Upper lobe of right lung (tissue), 1 donor: ENCODE measurements around the gene PACRG. TPM values are rescaled to one million over a fixed set of nuclear protein-coding genes. Genes with fewer than 3 reads are reported as not detected.

Experiments used
- ATAC-seq: fragments of 200-7000 bp; cut with Tn5 transposase; one replicate; pipeline ENCODE4 v1.9.1; 2020; ENCODE audit warnings: mild to moderate bottlenecking, moderate library complexity
- DNase-seq: peaks from one replicate; pipeline ENCODE4 v3.0.0-alpha.2; 2020
- H3K27ac ChIP-seq: fragments of 200-600 bp; one replicate; pipeline ENCODE4 v1.8.0; 2022
- H3K27me3 ChIP-seq: fragments of 200-600 bp; one replicate; pipeline ENCODE4 v1.8.0; 2022; ENCODE audit warnings: mild to moderate bottlenecking
- H3K36me3 ChIP-seq: fragments of 200-600 bp; one replicate; pipeline ENCODE4 v1.8.0; 2022
- H3K4me1 ChIP-seq: fragments of 200-600 bp; one replicate; pipeline ENCODE4 v1.8.0; 2022
- H3K4me3 ChIP-seq: fragments of 200-600 bp; one replicate; pipeline ENCODE4 v1.8.0; 2022; ENCODE audit warnings: mild to moderate bottlenecking
- H3K9me3 ChIP-seq: fragments of 200-600 bp; one replicate; pipeline ENCODE4 v1.8.0; 2022
- intact Hi-C: fragments of 100-400 bp; cut with DNase I; formaldehyde crosslinking; loops from one replicate; pipeline ENCODE4 v1.11.0; 2022
- total RNA-seq: library from RNA; stranded (reverse); fragmentation: NEBNext Ultra II Directional; extraction: Animal tissue kit (Norgen Biotek cat#: 25700); gene quantifications from one replicate; pipeline ENCODE4 v1.2.1, GENCODE V29; 2021
- TF ChIP-seq, protein P1 (sequence below): fragments of 200-600 bp; IDR thresholded peaks from one replicate; pipeline ENCODE4 v1.8.0; 2022; ENCODE audit warnings: antibody characterized with exemption
- donor health status: DM: no; HTN: yes; CAD: no; lungs with severe emphysema.

Gene PACRG
- total RNA-seq, 1 donor from 2014 or later, result 1.5 TPM

DNA sequence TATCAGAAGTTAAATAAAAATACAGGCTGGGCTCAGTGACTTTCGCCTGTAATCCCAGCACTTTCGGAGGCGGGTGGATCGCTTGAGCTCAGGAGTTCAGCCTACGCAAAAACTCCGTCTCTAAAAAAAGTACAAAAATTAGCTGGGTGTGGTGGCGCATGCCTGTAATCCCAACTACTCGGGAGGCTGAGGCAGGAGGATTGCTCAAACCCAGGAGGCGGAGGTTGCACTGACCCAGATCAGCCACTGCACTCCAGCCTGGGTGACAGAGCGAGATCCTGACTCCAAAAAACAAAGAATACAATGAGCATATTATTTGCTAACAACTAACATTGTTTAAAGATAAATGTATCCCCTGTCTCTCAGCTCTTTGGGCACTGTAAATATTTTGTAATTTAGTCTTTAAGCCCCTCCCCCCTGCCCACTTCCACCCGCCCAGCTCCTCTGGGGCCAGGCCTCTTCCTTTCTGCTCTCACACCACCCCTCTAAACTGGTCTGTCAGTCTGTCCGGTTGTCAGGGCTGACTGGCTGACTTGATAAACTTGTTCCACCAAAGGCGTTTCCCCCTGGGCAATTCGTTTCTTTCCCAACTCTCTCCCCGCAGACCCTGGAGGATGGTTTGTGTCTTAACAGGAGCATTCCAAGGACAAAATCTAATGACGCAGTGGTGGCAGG, 624.4 kb downstream of the PACRG start:
- no peaks in the 10 kb centered on the region for H3K27me3 ChIP-seq
- TF ChIP-seq, protein P1, sequence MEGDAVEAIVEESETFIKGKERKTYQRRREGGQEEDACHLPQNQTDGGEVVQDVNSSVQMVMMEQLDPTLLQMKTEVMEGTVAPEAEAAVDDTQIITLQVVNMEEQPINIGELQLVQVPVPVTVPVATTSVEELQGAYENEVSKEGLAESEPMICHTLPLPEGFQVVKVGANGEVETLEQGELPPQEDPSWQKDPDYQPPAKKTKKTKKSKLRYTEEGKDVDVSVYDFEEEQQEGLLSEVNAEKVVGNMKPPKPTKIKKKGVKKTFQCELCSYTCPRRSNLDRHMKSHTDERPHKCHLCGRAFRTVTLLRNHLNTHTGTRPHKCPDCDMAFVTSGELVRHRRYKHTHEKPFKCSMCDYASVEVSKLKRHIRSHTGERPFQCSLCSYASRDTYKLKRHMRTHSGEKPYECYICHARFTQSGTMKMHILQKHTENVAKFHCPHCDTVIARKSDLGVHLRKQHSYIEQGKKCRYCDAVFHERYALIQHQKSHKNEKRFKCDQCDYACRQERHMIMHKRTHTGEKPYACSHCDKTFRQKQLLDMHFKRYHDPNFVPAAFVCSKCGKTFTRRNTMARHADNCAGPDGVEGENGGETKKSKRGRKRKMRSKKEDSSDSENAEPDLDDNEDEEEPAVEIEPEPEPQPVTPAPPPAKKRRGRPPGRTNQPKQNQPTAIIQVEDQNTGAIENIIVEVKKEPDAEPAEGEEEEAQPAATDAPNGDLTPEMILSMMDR, result no peak
- no peak for ATAC-seq
- H3K9me3 ChIP-seq, result no peaks in the 10 kb centered on the region
- H3K4me3 ChIP-seq, result no peak overlapping the region
- no peak overlapping the region for H3K27ac ChIP-seq
- no peaks in the 10 kb centered on the region for H3K36me3 ChIP-seq
- no peak for DNase-seq
- intact Hi-C loops, result no loop called here
- peaks cover 20% of the 10 kb centered on the region for H3K4me1 ChIP-seq

DNA sequence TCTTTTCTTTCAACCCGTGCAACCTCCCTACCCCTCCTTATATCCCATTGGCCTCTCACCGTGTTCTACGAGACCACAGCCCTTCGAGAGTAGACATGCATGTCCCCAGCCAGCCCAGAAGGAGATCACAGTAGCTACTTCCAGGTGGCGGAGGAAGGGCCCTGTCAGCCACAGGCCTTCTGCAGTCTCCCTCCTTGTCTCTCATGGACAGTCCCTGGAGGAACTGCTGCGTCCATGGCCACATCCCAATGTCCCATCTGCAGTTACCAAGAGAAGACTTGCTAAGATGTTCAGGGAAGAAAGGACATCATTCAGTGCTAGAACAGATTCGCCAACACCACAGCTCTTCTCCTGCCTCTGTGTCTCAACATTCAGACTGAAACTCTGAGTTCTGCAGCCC, 625.2 kb downstream of the PACRG start:
- Histone ChIP-seq H3K27me3 (no peaks in the 10 kb centered on the region), H3K27ac (no peak overlapping the region), H3K36me3 (no peaks in the 10 kb centered on the region), H3K4me1 (peaks cover 20% of the 10 kb centered on the region), H3K9me3 (no peaks in the 10 kb centered on the region), H3K4me3 (no peak overlapping the region)
- DNase-seq (no peak), ATAC-seq (no peak)
- TF ChIP-seq, protein P1, result no peak
- intact Hi-C loops, result no loop called here

DNA sequence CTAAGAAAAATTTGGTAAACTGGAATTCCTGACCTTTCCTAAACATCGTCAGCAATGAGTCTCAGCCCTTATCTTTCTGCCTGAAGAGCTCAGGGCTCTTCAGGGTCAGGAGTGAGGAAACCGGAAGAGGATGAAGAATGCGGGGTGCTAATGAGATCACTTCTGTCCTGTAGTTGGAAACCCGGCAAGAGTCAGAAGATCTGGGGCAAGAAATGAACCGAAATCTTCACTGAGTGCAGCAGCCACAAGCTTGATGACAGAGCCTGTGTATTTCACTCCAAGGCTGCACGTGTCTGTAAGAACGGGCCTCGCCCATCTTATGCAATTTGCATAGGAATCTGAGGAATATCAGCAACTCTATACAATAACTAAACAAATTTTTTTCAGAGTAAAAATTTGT, 626.3 kb downstream of the PACRG start:
- no peak overlapping the region for H3K4me3 ChIP-seq
- peaks cover 20% of the 10 kb centered on the region for H3K4me1 ChIP-seq
- TF ChIP-seq, protein P1, result no peak
- no peaks in the 10 kb centered on the region for H3K27me3 ChIP-seq
- ATAC-seq, result peak; percentile 70
- H3K27ac ChIP-seq, result peak overlapping the region; percentile 80
- intact Hi-C loops, result no loop called here
- no peak for DNase-seq
- no peaks in the 10 kb centered on the region for H3K9me3 ChIP-seq
- no peaks in the 10 kb centered on the region for H3K36me3 ChIP-seq

DNA sequence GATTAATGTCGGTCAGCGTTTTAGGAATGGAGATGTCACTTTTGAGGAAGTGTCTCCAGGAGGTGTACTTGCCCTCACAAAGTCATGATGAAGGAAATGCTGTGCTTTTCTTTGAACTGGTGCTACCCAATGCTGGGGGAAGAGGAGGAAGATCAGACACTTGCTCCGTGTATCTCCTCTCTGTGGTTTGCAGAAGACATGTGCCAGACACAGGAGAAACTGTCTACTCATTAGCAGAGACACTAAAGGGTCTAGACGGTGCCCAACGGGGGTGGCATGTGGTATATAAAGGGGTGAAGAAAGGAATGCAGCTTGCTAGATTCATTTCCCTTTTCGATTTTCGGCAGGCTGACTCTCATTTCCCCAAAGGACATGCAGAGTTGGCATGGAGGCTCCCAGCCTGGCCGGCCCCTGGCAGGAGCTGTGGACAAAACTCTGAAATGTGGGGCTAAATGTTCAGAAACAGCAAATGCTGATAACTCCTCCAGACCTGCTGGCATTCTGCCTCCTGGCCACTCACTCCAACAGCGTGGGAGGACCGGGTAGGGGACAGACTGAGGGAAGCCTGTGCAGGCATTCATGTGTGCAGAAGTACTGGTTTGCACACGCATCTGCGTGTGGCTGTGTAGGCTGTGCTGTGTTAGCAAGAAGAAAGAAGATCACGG, 627.1 kb downstream of the PACRG start:
- Histone ChIP-seq H3K4me1 (peaks cover 20% of the 10 kb centered on the region), H3K27me3 (no peaks in the 10 kb centered on the region), H3K9me3 (no peaks in the 10 kb centered on the region), H3K27ac (peak overlapping the region; percentile 80), H3K4me3 (no peak overlapping the region), H3K36me3 (no peaks in the 10 kb centered on the region)
- ATAC-seq (peak; percentile 54), DNase-seq (peak; percentile 71)
- intact Hi-C loops, result no loop called here
- TF ChIP-seq, protein P1, result no peak

DNA sequence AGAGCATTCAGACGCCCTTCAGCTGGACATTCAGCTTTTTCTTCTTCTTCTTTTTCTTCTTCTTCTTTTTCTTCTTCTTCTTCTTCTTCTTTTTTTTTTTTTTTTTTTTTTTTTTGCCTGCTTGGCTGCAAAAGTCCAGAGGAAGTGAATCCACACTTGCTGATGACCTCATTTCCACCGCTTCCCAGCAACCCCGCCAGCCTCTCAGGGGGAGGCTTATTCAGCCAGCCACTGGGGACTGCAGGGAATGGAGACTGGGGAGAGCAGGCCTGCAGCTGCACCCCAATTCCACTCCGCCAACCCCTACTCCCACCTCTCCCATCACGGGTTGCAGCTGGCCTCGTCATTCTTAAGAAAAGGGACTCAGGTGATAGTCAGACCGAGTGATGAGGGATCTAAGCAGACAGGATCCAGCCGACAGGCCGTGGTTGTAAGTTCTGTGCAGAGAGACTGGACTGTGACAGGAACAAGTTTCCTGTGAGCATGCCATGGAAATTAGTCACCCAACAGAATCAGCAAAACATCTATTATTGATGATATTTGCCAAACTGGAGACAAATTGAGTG, 627.7 kb downstream of the PACRG start:
- Histone ChIP-seq H3K4me3 (no peak overlapping the region), H3K36me3 (no peaks in the 10 kb centered on the region), H3K27me3 (no peaks in the 10 kb centered on the region), H3K4me1 (peaks cover 20% of the 10 kb centered on the region), H3K27ac (peak overlapping the region; percentile 80), H3K9me3 (no peaks in the 10 kb centered on the region)
- intact Hi-C loops, result no loop called here
- TF ChIP-seq, protein P1, result no peak
- ATAC-seq (peak; percentile 75), DNase-seq (peak; percentile 81)
